ENCODE measurements around the gene SLC15A2.

Gene SLC15A2

GRCh38 chr3:121951291-121951919 is 57.2 kb downstream of the SLC15A2 start:
- in situ Hi-C loops (cut with MboI; ENCODE audit: low pct_unique_long_range_greater_than_20kb, low sequenced_read_pairs, unreplicated experiment): no loop called here
- DNase-seq (ENCODE audit: low spot score): no peak
- no peak for TF ChIP-seq CTCF (IDR thresholded peaks at IDR 0.05; ENCODE audit: extremely low read depth, insufficient read depth, missing control alignments)

GRCh38 chr3:121956363-121956762 is 62.2 kb downstream of the SLC15A2 start:
- DNase-seq (ENCODE audit: low spot score): no peak
- in situ Hi-C loops (cut with MboI; ENCODE audit: low pct_unique_long_range_greater_than_20kb, low sequenced_read_pairs, unreplicated experiment): no loop called here
- TF ChIP-seq CTCF (IDR thresholded peaks at IDR 0.05; ENCODE audit: extremely low read depth, insufficient read depth, missing control alignments): no peak

- TF ChIP-seq CTCF (IDR thresholded peaks at IDR 0.05; ENCODE audit: extremely low read depth, insufficient read depth, missing control alignments): no peak
- in situ Hi-C loops (cut with MboI; ENCODE audit: low pct_unique_long_range_greater_than_20kb, low sequenced_read_pairs, unreplicated experiment): no loop called here
- DNase-seq (ENCODE audit: low spot score): no peak
Observed at GRCh38 chr3:121957674-121958415, 63.6 kb downstream of the SLC15A2 start.

- DNase-seq (ENCODE audit: low spot score): no peak
- TF ChIP-seq CTCF (IDR thresholded peaks at IDR 0.05; ENCODE audit: extremely low read depth, insufficient read depth, missing control alignments): no peak
- in situ Hi-C loops (cut with MboI; ENCODE audit: low pct_unique_long_range_greater_than_20kb, low sequenced_read_pairs, unreplicated experiment): no loop called here
Observed at GRCh38 chr3:121958801-121959200, 64.6 kb downstream of the SLC15A2 start.

GRCh38 chr3:121961283-121961682 is 67.1 kb downstream of the SLC15A2 start:
- in situ Hi-C loops (cut with MboI; ENCODE audit: low pct_unique_long_range_greater_than_20kb, low sequenced_read_pairs, unreplicated experiment): no loop called here
- TF ChIP-seq CTCF (IDR thresholded peaks at IDR 0.05; ENCODE audit: extremely low read depth, insufficient read depth, missing control alignments): no peak
- no peak for DNase-seq (ENCODE audit: low spot score)

GRCh38 chr3:121962443-121962842 is 68.2 kb downstream of the SLC15A2 start:
- TF ChIP-seq CTCF (IDR thresholded peaks at IDR 0.05; ENCODE audit: extremely low read depth, insufficient read depth, missing control alignments): no peak
- DNase-seq (ENCODE audit: low spot score): no peak
- in situ Hi-C loops (cut with MboI; ENCODE audit: low pct_unique_long_range_greater_than_20kb, low sequenced_read_pairs, unreplicated experiment): no loop called here

Data from GM13977 (cell line).